GM12874 (cell line): Measurements from ENCODE around the gene CBL.

Experiments
- TF ChIP-seq, protein P1 (sequence below): IDR thresholded peaks from 2 replicates; pipeline ENCODE4 v1.5.1; 2011; ENCODE audit warnings: low read depth, mild to moderate bottlenecking, control low read depth, low read length, moderate library complexity; ENCODE audit not compliant: insufficient read depth

CBL gene

DNA sequence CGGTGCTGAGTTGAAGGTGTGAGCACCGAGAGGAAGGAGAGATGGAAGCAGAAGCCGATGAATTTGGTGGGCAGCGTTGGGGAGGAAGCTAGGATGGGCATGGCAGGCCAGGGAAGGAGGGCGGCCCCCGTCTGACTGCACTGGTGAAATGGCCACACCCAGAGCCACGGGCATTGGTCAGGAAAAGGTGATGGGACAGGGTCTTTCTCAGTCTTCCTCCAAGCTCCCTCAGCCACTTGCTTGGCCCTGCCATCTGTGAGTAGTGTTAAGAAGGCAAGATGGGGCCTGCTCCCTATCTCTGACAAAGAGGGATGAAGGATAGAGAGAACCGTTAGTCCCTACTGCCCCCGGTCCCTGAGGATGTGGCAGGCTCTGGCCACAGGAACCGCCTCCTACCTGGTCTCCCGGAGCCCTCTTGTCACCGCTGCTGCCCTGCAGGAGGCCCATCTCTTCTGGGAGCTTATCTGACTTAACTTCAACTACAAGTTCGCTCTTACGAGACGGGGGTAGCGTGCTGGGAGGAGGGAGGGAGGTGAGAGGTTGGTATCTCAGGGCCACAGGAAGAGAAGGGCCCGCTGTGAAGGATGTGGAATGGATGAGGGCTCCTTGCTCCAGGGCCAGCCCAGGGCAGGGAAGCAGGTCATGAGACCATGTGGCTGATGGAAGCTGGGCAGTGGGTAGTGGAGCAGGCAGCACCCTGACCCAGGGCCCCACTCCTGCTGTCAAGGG lies 104.0 kb downstream of the CBL start:
- TF ChIP-seq, protein P1, sequence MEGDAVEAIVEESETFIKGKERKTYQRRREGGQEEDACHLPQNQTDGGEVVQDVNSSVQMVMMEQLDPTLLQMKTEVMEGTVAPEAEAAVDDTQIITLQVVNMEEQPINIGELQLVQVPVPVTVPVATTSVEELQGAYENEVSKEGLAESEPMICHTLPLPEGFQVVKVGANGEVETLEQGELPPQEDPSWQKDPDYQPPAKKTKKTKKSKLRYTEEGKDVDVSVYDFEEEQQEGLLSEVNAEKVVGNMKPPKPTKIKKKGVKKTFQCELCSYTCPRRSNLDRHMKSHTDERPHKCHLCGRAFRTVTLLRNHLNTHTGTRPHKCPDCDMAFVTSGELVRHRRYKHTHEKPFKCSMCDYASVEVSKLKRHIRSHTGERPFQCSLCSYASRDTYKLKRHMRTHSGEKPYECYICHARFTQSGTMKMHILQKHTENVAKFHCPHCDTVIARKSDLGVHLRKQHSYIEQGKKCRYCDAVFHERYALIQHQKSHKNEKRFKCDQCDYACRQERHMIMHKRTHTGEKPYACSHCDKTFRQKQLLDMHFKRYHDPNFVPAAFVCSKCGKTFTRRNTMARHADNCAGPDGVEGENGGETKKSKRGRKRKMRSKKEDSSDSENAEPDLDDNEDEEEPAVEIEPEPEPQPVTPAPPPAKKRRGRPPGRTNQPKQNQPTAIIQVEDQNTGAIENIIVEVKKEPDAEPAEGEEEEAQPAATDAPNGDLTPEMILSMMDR = no peak

DNA sequence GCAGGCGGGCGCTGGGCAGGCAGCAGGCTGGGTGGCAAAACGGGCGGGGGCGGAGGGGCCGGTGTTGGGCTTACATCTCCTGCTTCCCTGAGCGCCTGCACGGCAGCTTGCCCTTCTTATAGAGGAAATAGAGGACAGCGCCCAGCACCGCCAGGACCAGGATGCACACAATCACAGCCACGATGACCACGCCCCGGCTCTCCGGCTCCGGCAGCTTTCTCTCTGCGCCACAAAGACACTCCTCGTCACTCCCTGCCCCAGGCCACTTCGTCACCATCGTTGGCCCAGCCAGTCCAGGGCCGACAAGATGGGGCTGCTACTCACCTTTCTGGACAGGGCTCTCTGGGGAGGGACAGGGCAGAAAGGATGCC lies 104.5 kb downstream of the CBL start:
- TF ChIP-seq, protein P1 = no peak

DNA sequence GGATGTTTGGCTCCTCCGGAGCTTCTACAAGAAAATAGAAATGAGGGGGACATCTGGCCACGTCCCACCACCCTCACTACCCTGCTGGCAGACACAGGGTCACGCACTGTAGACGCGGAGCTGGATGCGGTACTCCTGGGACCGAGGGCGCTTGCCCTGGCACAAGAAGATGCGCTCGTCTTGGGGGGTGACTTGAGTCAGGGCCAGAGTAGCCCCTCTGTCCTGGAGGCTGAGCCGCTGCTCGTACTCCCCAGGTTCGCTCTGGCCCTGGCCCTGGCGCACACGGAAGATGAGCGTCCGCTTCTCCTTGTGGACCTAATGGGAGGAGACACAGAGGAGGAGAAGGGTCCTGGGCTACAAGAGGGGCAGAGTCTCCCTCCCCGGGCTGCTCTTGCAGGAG lies 108.6 kb downstream of the CBL start:
- TF ChIP-seq, protein P1 = no peak

DNA sequence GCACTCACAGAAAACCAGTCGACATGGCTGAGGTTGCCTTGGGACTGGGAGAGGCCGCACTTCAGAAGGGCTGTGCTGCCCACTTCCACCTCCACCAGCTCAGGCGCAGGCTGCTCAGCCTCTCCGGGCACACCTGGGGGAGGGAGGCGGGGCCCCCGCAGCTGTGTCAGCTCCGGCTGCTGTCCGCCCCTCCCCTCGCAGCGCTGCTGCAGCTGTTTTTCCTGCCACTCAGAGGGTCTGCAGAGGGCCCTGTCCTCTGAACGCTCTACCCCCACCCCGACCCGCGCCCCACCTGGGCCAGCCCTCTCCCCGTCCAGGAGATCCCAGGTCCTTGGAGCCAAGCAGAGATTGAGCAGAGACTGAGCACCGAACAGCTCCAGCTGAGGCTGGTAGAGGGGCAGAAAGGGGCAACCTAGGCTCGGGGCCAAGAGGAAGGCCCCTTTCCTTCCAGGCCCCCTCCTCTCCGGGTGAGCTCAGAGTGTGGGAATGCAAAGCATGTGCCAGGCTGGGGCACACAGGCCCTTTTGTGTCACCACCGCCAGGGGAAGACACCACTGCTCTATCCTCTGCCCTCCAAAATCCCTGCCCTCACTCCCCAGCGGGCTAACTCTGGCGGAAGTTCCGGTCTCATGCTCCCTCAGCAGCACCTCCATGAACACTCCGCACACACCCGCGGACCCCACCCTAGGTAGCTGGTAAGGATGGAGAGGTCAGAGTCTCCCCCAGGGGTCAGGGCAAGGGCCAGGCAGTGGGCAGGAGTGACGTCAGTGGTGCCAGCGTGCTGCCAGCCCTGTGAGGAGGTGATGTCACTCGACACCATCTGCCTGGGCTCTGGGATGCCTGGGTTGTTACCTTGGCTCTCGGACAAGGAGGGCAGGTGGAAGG lies 109.2 kb downstream of the CBL start:
- TF ChIP-seq, protein P1 = peak; percentile 27; the same call in 1 of the 2 replicates

DNA sequence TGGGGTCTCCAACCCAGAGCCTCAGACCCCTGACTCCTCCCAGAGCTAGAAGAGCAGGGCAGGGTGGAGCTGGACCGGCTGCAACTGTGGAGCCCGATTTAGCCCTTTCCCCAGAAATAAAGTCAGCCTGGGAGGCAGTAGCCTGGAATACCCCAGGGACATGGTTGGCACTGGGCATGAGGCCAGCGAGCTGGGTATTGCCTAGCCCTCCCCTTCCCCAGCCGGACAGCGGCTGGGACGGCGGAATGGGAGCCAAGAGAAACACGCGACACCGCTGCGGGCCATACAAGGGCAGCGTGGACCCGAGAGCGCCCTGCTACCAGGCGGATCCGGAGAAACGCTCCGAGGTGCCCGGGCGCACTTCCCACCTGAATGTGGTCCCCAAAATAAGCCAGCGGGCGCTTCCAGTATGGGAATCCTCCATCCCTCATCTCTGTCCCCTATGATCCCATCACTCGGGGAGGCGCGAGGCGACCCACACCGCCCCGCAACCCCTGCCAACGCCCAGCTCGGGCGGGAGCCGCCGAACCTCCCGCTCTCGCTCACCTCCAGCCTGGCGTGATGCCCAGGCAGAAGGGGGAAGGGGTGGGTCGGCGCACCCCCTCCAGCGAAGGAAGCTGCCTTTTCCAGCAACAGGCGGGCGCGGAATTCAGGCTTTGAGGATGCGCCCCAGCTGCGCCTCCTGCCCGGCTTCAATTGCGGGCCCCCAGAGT lies 110.0 kb downstream of the CBL start:
- TF ChIP-seq, protein P1 = no peak

DNA sequence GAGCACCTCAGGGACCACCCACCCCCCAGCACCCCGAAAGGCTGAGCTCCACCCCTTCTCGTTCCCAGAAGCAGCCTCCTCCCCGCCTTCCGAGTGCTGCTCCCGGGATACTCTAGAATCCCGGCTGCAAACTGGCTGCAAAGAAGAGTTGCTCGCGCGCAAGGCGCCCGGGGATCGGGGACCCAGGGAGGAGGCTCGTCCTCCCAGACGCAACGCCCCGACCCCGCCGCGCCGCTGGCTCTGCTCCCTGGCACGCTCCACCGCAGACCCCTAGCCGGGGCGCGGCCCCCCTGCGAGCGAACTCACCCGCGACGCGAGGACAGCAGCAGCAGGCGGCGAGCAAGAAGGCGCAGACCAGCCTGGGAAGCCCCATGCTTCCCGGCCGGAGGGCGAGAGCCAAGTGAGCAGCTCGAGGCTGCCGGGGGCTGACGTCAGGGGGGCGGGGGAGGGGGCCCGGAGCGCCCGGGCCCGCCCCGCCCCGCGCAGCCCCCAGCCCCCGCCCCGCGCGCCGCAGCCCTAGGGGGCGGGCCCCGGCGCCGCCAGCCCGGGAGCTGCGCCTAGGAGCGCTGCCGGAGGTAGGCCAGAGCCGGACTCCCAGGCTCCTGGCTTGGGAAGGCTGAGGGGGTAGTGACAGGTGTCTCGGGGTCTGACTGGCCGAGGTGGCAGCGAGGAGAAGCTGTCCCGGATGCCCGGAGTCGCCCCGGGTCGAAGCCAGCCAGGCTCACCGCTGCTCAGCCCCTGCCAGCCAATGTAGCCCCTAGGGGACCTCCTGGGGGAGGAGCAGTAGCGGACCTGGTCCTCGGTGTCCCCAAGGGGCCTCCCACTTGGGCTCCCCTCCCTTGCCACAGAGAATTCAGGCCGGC lies 110.8 kb downstream of the CBL start, which contains the start of gene MCAM:
TSS of gene MCAM (minus strand) at position 402 of the 863 bp plus-strand sequence. CDS start at position 373, 29 bp downstream.
- TF ChIP-seq, protein P1 = no peak
